Trophoblast cell (in vitro differentiated cells and primary cell): Measurements from ENCODE around the gene MDK.

Experiments
- DNase-seq, 2 donors: peaks; one replicate each; pipeline ENCODE4 v3.0.0-alpha.2; 2016
- H2AFZ ChIP-seq: 2 replicates; pipeline ENCODE4 v1.6.1; 2013; ENCODE audit warnings: low read length, moderate library complexity, mild to moderate bottlenecking; ENCODE audit not compliant: insufficient read depth, poor library complexity
- H2AK5ac ChIP-seq: 2 replicates; pipeline ENCODE4 v1.6.1; 2013; ENCODE audit warnings: mild to moderate bottlenecking, low read length
- H2BK120ac ChIP-seq: 2 replicates; pipeline ENCODE4 v1.6.1; 2013; ENCODE audit warnings: low read length, mild to moderate bottlenecking, moderate library complexity; ENCODE audit not compliant: insufficient read depth, poor library complexity
- H2BK12ac ChIP-seq: 2 replicates; pipeline ENCODE4 v1.6.1; 2013; ENCODE audit warnings: mild to moderate bottlenecking, low read length, moderate library complexity
- H2BK5ac ChIP-seq: 2 replicates; pipeline ENCODE4 v1.6.1; 2013; ENCODE audit warnings: low read length, low read depth, moderate library complexity, mild to moderate bottlenecking; ENCODE audit not compliant: poor library complexity
- H3K14ac ChIP-seq: 2 replicates; pipeline ENCODE4 v1.6.1; 2013; ENCODE audit warnings: mild to moderate bottlenecking, low read length
- H3K18ac ChIP-seq: 2 replicates; pipeline ENCODE4 v1.6.1; 2013; ENCODE audit warnings: mild to moderate bottlenecking, low read length
- H3K23ac ChIP-seq: 2 replicates; pipeline ENCODE4 v1.6.1; 2013; ENCODE audit warnings: low read length
- H3K27ac ChIP-seq: 2 replicates; pipeline ENCODE4 v1.5.1; 2013; ENCODE audit warnings: low read depth, mild to moderate bottlenecking, inconsistent platforms, low read length, moderate library complexity
- H3K27me3 ChIP-seq: 2 replicates; pipeline ENCODE4 v1.6.1; 2013; ENCODE audit warnings: inconsistent platforms, mild to moderate bottlenecking, low read length, moderate library complexity; ENCODE audit not compliant: insufficient read depth
- H3K36me3 ChIP-seq, 2 experiments: 1 replicate in 1 of 2; 2 replicates in 1 of 2; pipeline ENCODE4 v1.6.1; 2013; ENCODE audit warnings: low read length in 2 of 2, mild to moderate bottlenecking in 2 of 2, moderate library complexity in 1 of 2; ENCODE audit not compliant: insufficient read depth in 2 of 2, control insufficient read depth in 1 of 2
- H3K4ac ChIP-seq: 2 replicates; pipeline ENCODE4 v1.6.1; 2013; ENCODE audit warnings: low read depth, mild to moderate bottlenecking, low read length, moderate library complexity
- H3K4me1 ChIP-seq, 2 experiments: 1 replicate in 1 of 2; 2 replicates in 1 of 2; pipeline ENCODE4 v1.6.1; 2013; ENCODE audit warnings: low read length in 2 of 2, mild to moderate bottlenecking in 2 of 2, moderate library complexity in 1 of 2; ENCODE audit not compliant: insufficient read depth in 2 of 2, control insufficient read depth in 1 of 2
- H3K4me2 ChIP-seq: 2 replicates; pipeline ENCODE4 v1.6.1; 2013; ENCODE audit warnings: inconsistent platforms, mild to moderate bottlenecking, low read length, moderate library complexity
- H3K4me3 ChIP-seq: 2 replicates; pipeline ENCODE4 v1.5.1; 2013; ENCODE audit warnings: mild to moderate bottlenecking, low read depth, low read length, inconsistent platforms
- H3K79me1 ChIP-seq: one replicate; pipeline ENCODE4 v1.6.1; 2013; ENCODE audit warnings: low read length
- H3K79me2 ChIP-seq: 2 replicates; pipeline ENCODE4 v1.6.1; 2013; ENCODE audit warnings: low read length, mild to moderate bottlenecking; ENCODE audit not compliant: control insufficient read depth, insufficient read depth, poor library complexity
- H3K9ac ChIP-seq: 2 replicates; pipeline ENCODE4 v1.6.1; 2013; ENCODE audit warnings: mild to moderate bottlenecking, low read length
- H3K9me3 ChIP-seq: 2 replicates; pipeline ENCODE4 v1.6.1; 2013; ENCODE audit warnings: low read depth, mild to moderate bottlenecking, control low read depth, inconsistent platforms, low read length; ENCODE audit not compliant: insufficient read depth
- H4K12ac ChIP-seq: 2 replicates; pipeline ENCODE4 v1.6.1; 2013; ENCODE audit warnings: low read depth, mild to moderate bottlenecking, low read length, moderate library complexity
- H4K8ac ChIP-seq: 2 replicates; pipeline ENCODE4 v1.6.1; 2013; ENCODE audit warnings: low read depth, mild to moderate bottlenecking, low read length, moderate library complexity
- H4K91ac ChIP-seq: one replicate; pipeline ENCODE4 v1.6.1; 2013; ENCODE audit warnings: low read depth, mild to moderate bottlenecking, low read length, moderate library complexity
- WGBS: extraction: QIAGEN DNeasy Blood & Tissue Kit; methylation state at CpG from one replicate; pipeline ENCODE4 v1.1.7; 2013; ENCODE audit warnings: missing lambda C conversion rate; ENCODE audit not compliant: insufficient read length, insufficient coverage; ENCODE audit errors: extremely low coverage; 5-methylcytosine and 5-hydroxymethylcytosine counted together

The MDK gene

DNA sequence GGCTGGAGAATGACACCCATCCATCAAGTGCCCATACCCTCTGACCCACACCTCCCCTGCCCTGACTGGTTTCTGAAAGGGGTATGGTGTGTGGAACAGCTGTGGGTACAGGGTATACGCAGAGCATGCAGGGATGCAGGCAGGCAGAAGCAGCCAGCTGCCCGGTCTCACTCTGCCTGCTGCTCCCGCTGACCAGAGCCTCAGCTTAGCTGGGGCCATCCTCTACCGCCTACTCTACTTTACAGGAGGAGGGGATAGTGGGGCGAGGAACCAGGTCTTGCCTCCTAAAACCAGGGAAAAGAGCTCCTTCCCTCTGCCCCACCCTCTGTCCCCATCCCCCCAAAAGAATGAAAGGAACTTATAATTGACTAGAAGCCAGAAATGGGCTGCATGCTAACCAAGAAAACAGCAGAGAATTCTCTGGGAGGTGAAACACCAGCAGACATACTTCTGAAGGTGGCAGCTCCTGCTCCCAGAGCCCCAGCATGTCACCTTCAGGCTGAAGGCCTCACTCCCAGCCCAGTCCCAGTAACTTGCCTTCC, 23.1 kb downstream of the MDK start:
- Histone ChIP-seq H2BK5ac (no peak overlapping the region), H3K27me3 (no peaks in the 10 kb centered on the region), H4K8ac (no peak overlapping the region), H3K4me1 (no peaks in the 10 kb centered on the region), H3K79me2 (no peaks in the 10 kb centered on the region), H3K9me3 (no peaks in the 10 kb centered on the region), H3K4ac (no peak overlapping the region), H3K4me3 (no peak overlapping the region), H2AK5ac (no peak overlapping the region), H4K91ac (no peak overlapping the region), H2BK120ac (no peak overlapping the region), H4K12ac (no peak overlapping the region), H3K23ac (no peak overlapping the region), H3K18ac (no peak overlapping the region), H3K4me2 (no peak overlapping the region), H3K27ac (no peak overlapping the region), H3K79me1 (no peaks in the 10 kb centered on the region), H3K36me3 (peaks cover 27 to 38% of the 10 kb centered on the region in 2 experiments), H2BK12ac (no peak overlapping the region), H2AFZ (no peak overlapping the region), H3K14ac (no peak overlapping the region), H3K9ac (no peak overlapping the region)
- WGBS = no CpG with 5 or more reads among the region's 5 CpGs
- DNase-seq = no peak

DNA sequence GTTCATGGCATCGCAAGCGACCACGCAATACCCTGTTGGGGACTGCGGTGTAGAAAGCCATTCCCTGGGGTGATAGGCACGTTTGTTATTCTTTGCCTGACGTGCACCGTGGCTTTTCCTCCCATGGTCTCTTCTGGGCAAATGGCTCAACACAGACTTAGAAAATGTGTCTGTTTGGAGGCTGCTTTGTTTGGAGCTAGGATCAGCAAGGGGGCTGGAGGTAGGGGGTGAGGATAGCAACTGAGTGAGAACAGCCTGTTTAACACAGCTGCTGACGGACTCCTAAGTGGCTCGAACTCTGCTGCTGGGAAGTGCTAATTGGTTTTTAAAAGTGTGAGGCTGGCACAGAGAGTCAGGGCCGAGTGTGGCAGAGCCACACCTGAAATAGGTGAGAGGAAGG, 26.2 kb downstream of the MDK start:
- no peak overlapping the region for H3K14ac ChIP-seq
- no peak overlapping the region for H3K9ac ChIP-seq
- no peaks in the 10 kb centered on the region for H3K27me3 ChIP-seq
- no peak overlapping the region for H2BK120ac ChIP-seq
- no peaks in the 10 kb centered on the region for H3K79me1 ChIP-seq
- peaks cover 32 to 43% of the 10 kb centered on the region in 2 experiments for H3K36me3 ChIP-seq
- no peak overlapping the region for H3K4ac ChIP-seq
- H2AK5ac ChIP-seq = no peak overlapping the region
- H2BK5ac ChIP-seq = no peak overlapping the region
- no peaks in the 10 kb centered on the region for H3K4me1 ChIP-seq
- no peaks in the 10 kb centered on the region for H3K79me2 ChIP-seq
- DNase-seq = no peak
- no peak overlapping the region for H4K91ac ChIP-seq
- no CpG with 5 or more reads among the region's 10 CpGs for WGBS
- H3K4me2 ChIP-seq = no peak overlapping the region
- H3K27ac ChIP-seq = no peak overlapping the region
- no peaks in the 10 kb centered on the region for H3K9me3 ChIP-seq
- H4K8ac ChIP-seq = no peak overlapping the region
- no peak overlapping the region for H4K12ac ChIP-seq
- no peak overlapping the region for H2AFZ ChIP-seq
- H3K18ac ChIP-seq = no peak overlapping the region
- H2BK12ac ChIP-seq = no peak overlapping the region
- no peak overlapping the region for H3K23ac ChIP-seq
- H3K4me3 ChIP-seq = no peak overlapping the region

DNA sequence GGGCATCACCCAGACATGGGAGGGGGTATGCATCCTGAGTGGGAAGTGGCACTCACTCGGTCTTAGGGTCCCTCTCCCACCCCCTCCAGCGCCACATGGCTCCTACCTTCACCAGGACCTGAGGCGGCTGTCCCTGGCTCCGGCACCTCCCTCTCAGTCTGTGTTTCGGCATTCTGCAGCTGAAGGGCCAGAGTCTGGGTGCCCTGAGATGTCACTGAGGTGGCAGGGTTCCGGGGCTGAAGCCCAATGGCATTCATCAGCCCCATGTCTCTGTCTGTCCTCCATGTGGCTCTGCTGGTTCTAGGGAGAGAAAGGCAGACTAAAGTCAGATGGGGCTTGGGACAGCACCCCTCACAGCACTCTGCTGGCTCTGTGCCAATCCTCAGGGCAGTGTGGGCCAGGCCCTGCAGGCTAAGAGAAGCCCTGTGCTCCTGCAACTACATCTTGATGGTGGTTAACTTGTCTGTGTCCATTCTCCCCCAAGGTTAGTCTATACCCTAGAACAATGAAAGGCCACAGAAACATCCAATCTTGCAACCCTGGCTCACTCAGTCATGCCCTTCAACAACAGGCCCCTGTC, 27.0 kb downstream of the MDK start:
- H3K23ac ChIP-seq = no peak overlapping the region
- no peak overlapping the region for H3K27ac ChIP-seq
- H3K4me1 ChIP-seq = no peaks in the 10 kb centered on the region
- DNase-seq = no peak
- H4K8ac ChIP-seq = no peak overlapping the region
- H3K9ac ChIP-seq = no peak overlapping the region
- H3K79me2 ChIP-seq = no peaks in the 10 kb centered on the region
- H3K9me3 ChIP-seq = no peaks in the 10 kb centered on the region
- H3K4me3 ChIP-seq = no peak overlapping the region
- H2AFZ ChIP-seq = no peak overlapping the region
- peaks cover 29 to 44% of the 10 kb centered on the region in 2 experiments for H3K36me3 ChIP-seq
- no peaks in the 10 kb centered on the region for H3K27me3 ChIP-seq
- H4K12ac ChIP-seq = no peak overlapping the region
- H3K18ac ChIP-seq = no peak overlapping the region
- WGBS = no CpG with 5 or more reads among the region's 6 CpGs
- H2BK120ac ChIP-seq = no peak overlapping the region
- H3K14ac ChIP-seq = no peak overlapping the region
- H4K91ac ChIP-seq = no peak overlapping the region
- H2BK12ac ChIP-seq = no peak overlapping the region
- H2BK5ac ChIP-seq = no peak overlapping the region
- H3K79me1 ChIP-seq = no peaks in the 10 kb centered on the region
- H2AK5ac ChIP-seq = no peak overlapping the region
- H3K4me2 ChIP-seq = no peak overlapping the region
- no peak overlapping the region for H3K4ac ChIP-seq

DNA sequence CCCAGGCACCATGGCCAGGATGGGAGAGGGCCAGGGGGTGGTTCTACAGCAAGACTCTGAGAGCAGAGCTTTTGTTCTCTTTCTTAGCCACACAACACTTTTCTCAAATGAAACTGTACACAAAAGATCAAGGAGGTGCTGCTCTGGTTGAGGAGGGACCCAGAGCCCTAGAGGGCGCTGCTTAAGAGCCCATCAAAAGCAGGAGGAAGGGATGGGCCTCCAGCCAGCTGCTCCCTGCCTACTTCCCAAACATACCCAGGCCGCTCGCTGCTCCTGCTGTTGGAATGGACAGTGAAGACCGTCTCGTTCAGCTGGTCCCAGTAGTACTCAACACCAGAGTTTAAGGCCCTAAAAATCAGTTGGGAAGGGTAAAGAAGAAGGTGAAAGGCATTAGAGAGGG, 28.6 kb downstream of the MDK start:
- Histone ChIP-seq H2BK12ac (no peak overlapping the region), H4K91ac (no peak overlapping the region), H4K8ac (no peak overlapping the region), H3K23ac (no peak overlapping the region), H3K79me2 (no peaks in the 10 kb centered on the region), H4K12ac (no peak overlapping the region), H3K9ac (no peak overlapping the region), H3K9me3 (no peaks in the 10 kb centered on the region), H3K4me2 (no peak overlapping the region), H3K79me1 (no peaks in the 10 kb centered on the region), H3K4me3 (no peak overlapping the region), H2AK5ac (no peak overlapping the region), H3K14ac (no peak overlapping the region), H3K36me3 (peaks cover 38 to 52% of the 10 kb centered on the region in 2 experiments), H2BK5ac (no peak overlapping the region), H3K4me1 (no peaks in the 10 kb centered on the region), H3K27me3 (no peaks in the 10 kb centered on the region), H3K18ac (no peak overlapping the region), H2AFZ (no peak overlapping the region), H3K4ac (no peak overlapping the region), H2BK120ac (no peak overlapping the region), H3K27ac (no peak overlapping the region)
- WGBS = no CpG with 5 or more reads among the region's 5 CpGs
- no peak for DNase-seq
